GM12892 (cell line): ENCODE measurements around the gene WDR35.

ENCODE experiments used
- POLR2A ChIP-seq: IDR thresholded peaks from 2 replicates; pipeline ENCODE4 v1.6.1; 2011; ENCODE audit warnings: low read depth, low read length, control low read depth
- POLR2AphosphoS5 ChIP-seq: IDR thresholded peaks from 2 replicates; pipeline ENCODE4 v1.6.1; 2011; ENCODE audit warnings: low read depth, low read length, control low read depth
- TAF1 ChIP-seq: IDR thresholded peaks from 2 replicates; pipeline ENCODE4 v1.6.1; 2011; ENCODE audit warnings: low read depth, mild to moderate bottlenecking, control low read depth, low read length, borderline replicate concordance

- no peak for TF ChIP-seq POLR2A
- no peak for TF ChIP-seq TAF1
- no peak for TF ChIP-seq POLR2AphosphoS5
Observed at GRCh38 chr2:19888831-19889230, 101.1 kb downstream of the WDR35 start.
